Mesodermal cell (in vitro differentiated cells): Measurements from ENCODE around the gene MAT1A.

Experiments
- H3K27ac ChIP-seq: 2 replicates; pipeline ENCODE4 v1.7.0; 2013; ENCODE audit warnings: mild to moderate bottlenecking, low read depth, low read length, moderate library complexity; ENCODE audit not compliant: severe bottlenecking
- H3K36me3 ChIP-seq: 2 replicates; pipeline ENCODE4 v1.7.1; 2013; ENCODE audit warnings: mild to moderate bottlenecking, low read length, moderate library complexity; ENCODE audit not compliant: control insufficient read depth, insufficient read depth
- H3K4me1 ChIP-seq: one replicate; pipeline ENCODE4 v1.7.1; 2013; ENCODE audit warnings: mild to moderate bottlenecking, low read length; ENCODE audit not compliant: insufficient read depth, control insufficient read depth, poor library complexity, severe bottlenecking
- H3K4me3 ChIP-seq: 2 replicates; pipeline ENCODE4 v1.7.0; 2013; ENCODE audit warnings: low read length, control low read depth, mild to moderate bottlenecking; ENCODE audit not compliant: insufficient read depth, poor library complexity, severe bottlenecking; ENCODE audit errors: extremely low read depth
- H3K9me3 ChIP-seq: 2 replicates; pipeline ENCODE4 v1.7.1; 2013; ENCODE audit warnings: mild to moderate bottlenecking, low read length, moderate library complexity; ENCODE audit not compliant: control insufficient read depth
- WGBS, 2 experiments: methylation state at CpG; one replicate each; pipeline ENCODE4 v1.1.5; 2013; ENCODE audit warnings: missing lambda C conversion rate in 2 of 2; ENCODE audit not compliant: insufficient coverage in 2 of 2; 5-methylcytosine and 5-hydroxymethylcytosine counted together

Gene MAT1A

DNA sequence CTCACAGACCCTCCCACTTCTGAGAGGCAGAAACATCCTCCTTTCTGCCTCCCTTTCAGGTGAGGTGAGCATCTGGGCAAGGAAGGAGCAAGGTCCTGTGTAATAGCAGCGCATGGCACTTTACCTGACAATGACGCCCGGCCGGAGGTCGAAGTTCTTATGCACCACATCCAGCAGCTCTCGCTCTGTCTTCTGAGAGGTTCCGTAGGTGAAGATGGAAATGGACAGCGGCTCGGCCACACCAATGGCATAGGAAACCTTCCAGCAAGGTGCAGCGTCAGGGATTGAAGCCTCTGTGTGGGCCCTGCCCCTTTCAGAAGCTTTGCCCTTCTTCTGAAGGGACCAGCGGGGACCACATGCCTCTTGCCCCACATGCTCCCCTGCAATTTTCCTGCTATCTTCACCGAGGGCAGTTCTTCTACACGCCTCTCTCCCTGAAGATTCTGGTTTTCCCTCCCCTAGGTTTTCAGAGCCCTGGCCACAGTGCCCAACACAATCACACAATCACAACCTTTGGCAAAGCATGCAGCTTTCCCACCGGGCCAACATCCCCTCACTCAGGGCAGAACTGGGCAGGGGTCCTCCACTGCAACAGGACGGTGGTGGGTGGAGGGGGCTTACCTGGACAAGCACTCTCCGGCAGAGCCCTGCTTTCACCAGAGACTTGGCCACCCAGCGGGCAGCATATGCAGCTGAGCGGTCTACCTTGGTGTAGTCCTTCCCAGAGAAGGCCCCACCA, 14.9 kb downstream of the MAT1A start:
- Histone ChIP-seq H3K9me3 (no peaks in the 10 kb centered on the region), H3K4me3 (no peak overlapping the region), H3K4me1 (peaks cover 8% of the 10 kb centered on the region), H3K36me3 (no peaks in the 10 kb centered on the region), H3K27ac (no peak overlapping the region)
- 88 to 93% methylated on average over 13 to 17 of the region's 18 CpGs for WGBS, 2 experiments

- Histone ChIP-seq H3K4me3 (no peak overlapping the region), H3K27ac (no peak overlapping the region), H3K4me1 (peaks cover 8% of the 10 kb centered on the region), H3K36me3 (no peaks in the 10 kb centered on the region), H3K9me3 (no peaks in the 10 kb centered on the region)
- WGBS, 2 experiments = 93 to 95% methylated on average over 14 of the region's 14 CpGs
These were observed 15.8 kb downstream of the MAT1A start for GRCh38 chr10:80273523-80274170.

DNA sequence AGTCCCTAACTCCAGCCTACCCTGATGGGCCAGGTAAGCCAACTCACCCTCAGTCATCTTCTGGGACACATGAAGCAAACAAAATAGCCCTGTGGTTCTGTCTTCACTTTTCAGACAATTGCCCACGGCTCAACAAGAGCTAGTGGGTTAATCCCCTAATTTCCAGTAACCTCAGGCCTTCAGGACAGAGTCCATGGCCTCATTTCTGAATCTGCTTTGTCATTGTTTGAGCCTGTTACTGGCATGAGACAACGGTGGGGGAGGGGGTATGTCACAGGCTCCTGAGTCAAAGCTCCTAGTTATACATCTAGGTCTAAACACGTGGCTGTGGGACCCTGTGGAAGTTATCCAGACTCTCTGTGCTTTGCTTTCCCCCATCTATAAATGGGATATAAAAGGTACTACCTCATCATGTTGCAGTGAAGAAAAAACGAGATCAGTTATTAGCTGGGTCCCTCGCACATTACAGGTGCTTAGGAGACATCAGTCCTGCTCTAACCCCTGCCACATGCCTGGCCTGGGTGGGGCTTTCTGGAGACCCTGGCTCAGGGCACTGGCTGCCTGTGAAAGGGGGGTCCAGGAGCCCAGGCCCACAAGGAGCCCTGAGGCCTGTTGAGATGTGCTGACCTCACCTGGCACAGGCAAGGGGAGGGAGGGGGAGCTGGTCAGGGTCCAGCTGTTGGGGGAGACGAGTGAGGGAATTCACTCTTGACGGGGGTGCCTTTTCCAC, 16.5 kb downstream of the MAT1A start:
- Histone ChIP-seq H3K4me1 (peaks cover 11% of the 10 kb centered on the region), H3K36me3 (no peaks in the 10 kb centered on the region), H3K4me3 (no peak overlapping the region), H3K9me3 (no peaks in the 10 kb centered on the region), H3K27ac (no peak overlapping the region)
- 73 to 100% methylated on average over 3 to 5 of the region's 7 CpGs for WGBS, 2 experiments

- WGBS, 2 experiments = 89% methylated on average over 5 of the region's 5 CpGs
- Histone ChIP-seq H3K4me1 (peaks cover 11% of the 10 kb centered on the region), H3K9me3 (no peaks in the 10 kb centered on the region), H3K27ac (no peak overlapping the region), H3K36me3 (no peaks in the 10 kb centered on the region), H3K4me3 (no peak overlapping the region)
These were observed 18.0 kb downstream of the MAT1A start for GRCh38 chr10:80271416-80271815.

DNA sequence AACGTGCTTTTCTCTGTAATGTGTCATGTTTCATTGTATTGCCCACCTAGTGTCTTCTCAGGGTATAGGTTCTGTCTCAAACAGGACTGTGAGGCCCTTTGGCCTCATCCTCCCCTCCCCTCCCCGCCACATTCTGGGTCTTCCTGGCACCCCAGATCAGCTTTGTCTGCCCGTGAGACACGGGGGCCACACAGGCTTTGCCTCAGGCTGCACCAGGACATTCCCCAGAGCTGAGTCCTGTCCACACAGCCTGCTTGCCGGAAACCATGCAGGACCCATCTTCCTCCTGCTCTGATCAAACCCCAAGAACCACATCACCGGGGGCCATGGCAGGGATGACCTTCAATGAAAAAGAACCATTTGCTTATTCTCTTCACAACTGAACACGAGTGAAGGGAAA, 18.6 kb downstream of the MAT1A start:
- 94 to 100% methylated on average over 3 to 5 of the region's 7 CpGs for WGBS, 2 experiments

DNA sequence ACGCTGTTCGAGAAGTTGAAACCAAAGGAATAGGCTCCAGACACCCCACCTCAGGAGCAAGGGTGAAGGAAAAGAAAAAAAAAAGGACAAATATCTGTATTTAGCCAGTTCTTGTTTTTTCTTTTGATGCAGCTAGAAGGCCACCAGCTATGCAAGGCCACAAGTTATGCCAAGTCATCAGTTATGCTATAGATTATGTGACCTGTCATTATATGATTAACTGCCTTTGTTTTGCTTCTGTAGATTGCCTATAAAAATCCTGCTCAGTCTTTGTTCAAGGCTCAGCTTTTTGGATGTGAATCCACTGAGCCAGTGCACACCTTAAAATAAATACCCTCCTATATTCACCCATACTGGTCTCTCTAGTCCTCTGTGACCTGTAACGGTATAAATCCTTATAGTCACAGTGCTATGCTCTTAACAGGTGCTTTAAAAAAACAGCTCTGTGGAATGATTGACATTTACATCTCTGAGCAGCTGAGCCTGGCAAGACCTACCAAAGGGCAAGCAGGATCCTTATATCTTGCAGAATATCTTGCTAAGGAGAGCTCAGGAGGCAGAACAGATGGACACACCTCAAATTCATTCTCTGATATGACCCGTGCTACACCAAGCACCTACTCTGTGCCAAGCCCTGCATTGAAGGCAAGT, 20.4 kb downstream of the MAT1A start:
- Histone ChIP-seq H3K36me3 (no peaks in the 10 kb centered on the region), H3K4me1 (peaks cover 19% of the 10 kb centered on the region), H3K4me3 (no peak overlapping the region), H3K9me3 (no peaks in the 10 kb centered on the region), H3K27ac (no peak overlapping the region)
- WGBS, 2 experiments = 93 to 100% methylated on average over 1 to 3 of the region's 4 CpGs

More for the DNA sequence above, 18.6 kb downstream of the MAT1A start:
- Histone ChIP-seq H3K4me1 (peaks cover 14% of the 10 kb centered on the region), H3K9me3 (no peaks in the 10 kb centered on the region), H3K27ac (no peak overlapping the region), H3K36me3 (no peaks in the 10 kb centered on the region), H3K4me3 (no peak overlapping the region)

- Histone ChIP-seq H3K4me1 (peaks cover 18% of the 10 kb centered on the region), H3K27ac (no peak overlapping the region), H3K9me3 (no peaks in the 10 kb centered on the region), H3K36me3 (no peaks in the 10 kb centered on the region), H3K4me3 (no peak overlapping the region)
- WGBS, 2 experiments = 33% methylated on average over 1 of the region's 2 CpGs; no CpG with 5 or more reads in 1 of the 2 experiments
These were observed 21.2 kb downstream of the MAT1A start for GRCh38 chr10:80268266-80268665.

- 46 to 75% methylated on average over 3 to 4 of the region's 4 CpGs for WGBS, 2 experiments
- H3K27ac ChIP-seq = peak overlapping the region; percentile 85
- no peaks in the 10 kb centered on the region for H3K9me3 ChIP-seq
- peaks cover 11% of the 10 kb centered on the region for H3K4me1 ChIP-seq
- H3K4me3 ChIP-seq = no peak overlapping the region
- no peaks in the 10 kb centered on the region for H3K36me3 ChIP-seq
These were observed 23.0 kb downstream of the MAT1A start for GRCh38 chr10:80266513-80266863.

DNA sequence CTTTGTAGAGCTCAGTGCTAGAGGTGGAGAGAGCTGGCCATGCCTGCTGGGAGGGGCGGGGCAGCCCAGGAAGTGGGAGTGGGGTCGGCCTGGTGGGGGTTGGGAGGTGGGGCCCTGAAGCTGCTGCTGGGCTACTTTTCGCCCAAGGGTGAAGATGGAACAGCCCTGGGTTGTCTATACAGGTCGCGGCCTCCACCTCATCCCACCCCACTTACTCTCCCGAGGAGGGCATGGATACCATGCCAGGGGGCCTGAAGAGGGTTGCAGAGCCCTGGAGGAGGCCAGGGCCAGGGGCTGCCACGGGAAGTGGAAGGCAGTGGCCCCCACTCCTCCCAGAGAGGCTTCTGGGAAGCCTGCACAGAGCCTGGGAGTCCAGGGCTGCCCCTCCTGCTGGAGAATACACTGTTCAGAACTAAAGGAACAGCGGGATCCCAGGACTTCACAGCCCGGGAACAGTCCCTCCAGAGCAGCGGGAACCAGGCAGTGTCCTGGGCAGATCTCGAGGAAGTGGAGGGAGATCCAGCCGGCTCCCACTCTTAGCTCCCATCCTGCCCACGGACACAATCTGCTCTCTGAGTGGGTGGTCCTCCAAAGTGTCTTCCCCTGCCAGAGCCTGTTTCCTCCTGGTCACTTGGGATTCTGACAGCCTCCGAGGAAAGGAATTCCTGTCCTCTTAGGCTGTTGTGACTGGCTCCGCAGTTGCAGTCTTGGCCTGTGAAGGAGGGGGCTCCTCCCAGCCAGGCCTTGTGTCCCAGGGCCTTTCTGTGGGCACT, 23.5 kb downstream of the MAT1A start:
- H3K4me1 ChIP-seq = peaks cover 11% of the 10 kb centered on the region
- peak overlapping the region; percentile 85 for H3K27ac ChIP-seq
- H3K9me3 ChIP-seq = no peaks in the 10 kb centered on the region
- 29 to 31% methylated on average over 8 to 9 of the region's 15 CpGs for WGBS, 2 experiments
- no peak overlapping the region for H3K4me3 ChIP-seq
- no peaks in the 10 kb centered on the region for H3K36me3 ChIP-seq
